HS-5 (cell line): ENCODE data around the gene SGK1.
"Not testable (repeated sequence)": the region's sequence is repeated elsewhere in the genome, so short reads cannot be mapped to it uniquely, and the experiment has no call there.

Source experiments
- DNase-seq: peaks from one replicate; pipeline ENCODE4 v3.0.0-alpha.2; 2012; ENCODE audit warnings: low read depth

SGK1 gene

GRCh38 chr6:134304381-134304780, 13.5 kb downstream of the SGK1 start:
- DNase-seq = not testable (repeated sequence)

- no peak for DNase-seq
These were observed 14.0 kb downstream of the SGK1 start for GRCh38 chr6:134303891-134304290.

- no peak for DNase-seq
These were observed 18.7 kb downstream of the SGK1 start for GRCh38 chr6:134299236-134299635.

GRCh38 chr6:134296762-134297161, 21.1 kb downstream of the SGK1 start:
- no peak for DNase-seq

GRCh38 chr6:134295953-134296553, 21.9 kb downstream of the SGK1 start:
- peak; percentile 99 for DNase-seq

- no peak for DNase-seq
These were observed 24.2 kb downstream of the SGK1 start for GRCh38 chr6:134293659-134294161.

- DNase-seq = no peak
These were observed 26.8 kb downstream of the SGK1 start for GRCh38 chr6:134291156-134291555.

GRCh38 chr6:134289204-134289575, 28.7 kb downstream of the SGK1 start:
- no peak for DNase-seq

- peak; percentile 96 for DNase-seq
These were observed 29.2 kb downstream of the SGK1 start for GRCh38 chr6:134288538-134289203.

- DNase-seq = peak; percentile 36
These were observed 29.9 kb downstream of the SGK1 start for GRCh38 chr6:134287859-134288537.

GRCh38 chr6:134282816-134283215, 35.1 kb downstream of the SGK1 start:
- DNase-seq = no peak

- no peak for DNase-seq
These were observed 36.5 kb downstream of the SGK1 start for GRCh38 chr6:134281388-134281787.

GRCh38 chr6:134278000-134278399, 39.9 kb downstream of the SGK1 start:
- DNase-seq = no peak

GRCh38 chr6:134276891-134277377, 41.0 kb downstream of the SGK1 start:
- not testable (repeated sequence) for DNase-seq

GRCh38 chr6:134272374-134272773, 45.5 kb downstream of the SGK1 start:
- DNase-seq = no peak

- DNase-seq = no peak
These were observed 50.0 kb downstream of the SGK1 start for GRCh38 chr6:134267917-134268361.

GRCh38 chr6:134266776-134267175, 51.1 kb downstream of the SGK1 start:
- DNase-seq = no peak

GRCh38 chr6:134261766-134262165, 56.1 kb downstream of the SGK1 start:
- DNase-seq = no peak

GRCh38 chr6:134258849-134259306, 59.0 kb downstream of the SGK1 start:
- no peak for DNase-seq

- no peak for DNase-seq
These were observed 60.4 kb downstream of the SGK1 start for GRCh38 chr6:134257516-134257915.

- DNase-seq = no peak
These were observed 61.0 kb downstream of the SGK1 start for GRCh38 chr6:134256862-134257261.

- DNase-seq = not testable (repeated sequence)
These were observed 62.6 kb downstream of the SGK1 start for GRCh38 chr6:134255280-134255679.

GRCh38 chr6:134254118-134254517, 63.8 kb downstream of the SGK1 start:
- no peak for DNase-seq
